ENCODE results near the gene SLC66A3. TPM values are rescaled to one million over a fixed set of nuclear protein-coding genes. Genes with fewer than 3 reads are reported as not detected.
A peak's percentile ranks its signal among the peaks of the same experiment; 100 is the strongest.

SLC66A3 gene
- total RNA-seq, 1 donor, result 68.8 TPM

DNA sequence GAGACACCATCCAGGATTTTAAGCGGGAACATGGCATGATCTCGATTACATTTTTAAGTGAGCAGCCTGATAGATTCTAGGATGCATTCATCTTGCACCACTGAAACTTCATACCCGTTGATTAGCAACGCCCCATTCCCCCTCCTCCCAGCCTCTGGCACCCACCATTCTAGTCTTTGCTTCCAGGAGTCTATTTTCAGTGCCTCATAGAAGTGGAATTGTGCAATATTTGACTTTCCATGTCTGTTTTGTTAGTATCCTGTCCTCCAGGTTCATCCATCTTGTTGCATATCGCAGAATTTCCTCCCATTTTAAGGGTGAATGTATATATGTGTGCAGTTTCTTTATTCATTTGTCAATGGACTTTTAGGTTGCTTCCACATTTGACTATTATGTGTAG is 20.9 kb upstream of the SLC66A3 start:
- Histone ChIP-seq H3K4me3 (ENCODE audit: insufficient read depth, low read length) (no peak overlapping the region), H4K20me1 (ENCODE audit: insufficient read depth, low read length) (no peaks in the 10 kb centered on the region), H3K4me2 (ENCODE audit: insufficient read depth, low read length) (no peak overlapping the region), H3K36me3 (ENCODE audit: insufficient read depth, low read length) (no peaks in the 10 kb centered on the region), H3K4me1 (ENCODE audit: insufficient read depth, low read length) (peaks cover 16% of the 10 kb centered on the region), H3K27me3 (ENCODE audit: insufficient read depth, low read length) (peaks cover 9% of the 10 kb centered on the region), H3K27ac (ENCODE audit: low read depth, low read length) (no peak overlapping the region), H3K79me2 (ENCODE audit: insufficient read depth, low read length) (no peaks in the 10 kb centered on the region), H3K9me3 (ENCODE audit: low read depth, low read length) (no peaks in the 10 kb centered on the region), H2AFZ (ENCODE audit: low read length) (no peak overlapping the region)
- TF ChIP-seq, protein P1, sequence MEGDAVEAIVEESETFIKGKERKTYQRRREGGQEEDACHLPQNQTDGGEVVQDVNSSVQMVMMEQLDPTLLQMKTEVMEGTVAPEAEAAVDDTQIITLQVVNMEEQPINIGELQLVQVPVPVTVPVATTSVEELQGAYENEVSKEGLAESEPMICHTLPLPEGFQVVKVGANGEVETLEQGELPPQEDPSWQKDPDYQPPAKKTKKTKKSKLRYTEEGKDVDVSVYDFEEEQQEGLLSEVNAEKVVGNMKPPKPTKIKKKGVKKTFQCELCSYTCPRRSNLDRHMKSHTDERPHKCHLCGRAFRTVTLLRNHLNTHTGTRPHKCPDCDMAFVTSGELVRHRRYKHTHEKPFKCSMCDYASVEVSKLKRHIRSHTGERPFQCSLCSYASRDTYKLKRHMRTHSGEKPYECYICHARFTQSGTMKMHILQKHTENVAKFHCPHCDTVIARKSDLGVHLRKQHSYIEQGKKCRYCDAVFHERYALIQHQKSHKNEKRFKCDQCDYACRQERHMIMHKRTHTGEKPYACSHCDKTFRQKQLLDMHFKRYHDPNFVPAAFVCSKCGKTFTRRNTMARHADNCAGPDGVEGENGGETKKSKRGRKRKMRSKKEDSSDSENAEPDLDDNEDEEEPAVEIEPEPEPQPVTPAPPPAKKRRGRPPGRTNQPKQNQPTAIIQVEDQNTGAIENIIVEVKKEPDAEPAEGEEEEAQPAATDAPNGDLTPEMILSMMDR (IDR thresholded peaks at IDR 0.05; ENCODE audit: extremely low read depth, low read depth, low read length), result no peak
- DNase-seq (ENCODE audit: insufficient read length, low spot score, missing footprints), result no peak

DNA sequence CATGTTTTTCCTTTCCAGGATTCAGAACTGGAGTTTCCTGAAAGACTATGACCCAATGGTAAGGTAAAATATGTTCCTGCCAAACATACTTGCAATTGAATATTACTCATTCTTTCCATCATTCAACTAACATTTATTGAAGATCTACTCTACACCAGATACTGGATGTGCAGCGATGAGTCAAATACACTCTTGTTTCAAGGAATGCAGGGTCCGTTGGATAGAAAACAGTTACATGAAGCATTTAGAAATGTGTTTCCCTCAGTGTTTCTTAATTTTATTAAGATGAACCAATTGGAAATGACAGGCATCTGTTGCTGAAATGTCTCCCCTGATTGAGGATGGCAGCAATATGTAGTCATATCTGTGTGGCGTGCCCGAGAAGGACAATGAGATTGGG is 14.8 kb upstream of the SLC66A3 start:
- peak; percentile 89 for DNase-seq (ENCODE audit: insufficient read length, low spot score, missing footprints)
- H4K20me1 ChIP-seq (ENCODE audit: insufficient read depth, low read length), result no peaks in the 10 kb centered on the region
- no peak overlapping the region for H3K4me3 ChIP-seq (ENCODE audit: insufficient read depth, low read length)
- H3K36me3 ChIP-seq (ENCODE audit: insufficient read depth, low read length), result no peaks in the 10 kb centered on the region
- H3K27me3 ChIP-seq (ENCODE audit: insufficient read depth, low read length), result peaks cover 17% of the 10 kb centered on the region
- H3K4me2 ChIP-seq (ENCODE audit: insufficient read depth, low read length), result no peak overlapping the region
- TF ChIP-seq, protein P1 (IDR thresholded peaks at IDR 0.05; ENCODE audit: extremely low read depth, low read depth, low read length), result no peak
- no peaks in the 10 kb centered on the region for H3K79me2 ChIP-seq (ENCODE audit: insufficient read depth, low read length)
- H3K4me1 ChIP-seq (ENCODE audit: insufficient read depth, low read length), result no peaks in the 10 kb centered on the region
- H3K9me3 ChIP-seq (ENCODE audit: low read depth, low read length), result no peaks in the 10 kb centered on the region
- H2AFZ ChIP-seq (ENCODE audit: low read length), result no peak overlapping the region
- H3K27ac ChIP-seq (ENCODE audit: low read depth, low read length), result no peak overlapping the region

DNA sequence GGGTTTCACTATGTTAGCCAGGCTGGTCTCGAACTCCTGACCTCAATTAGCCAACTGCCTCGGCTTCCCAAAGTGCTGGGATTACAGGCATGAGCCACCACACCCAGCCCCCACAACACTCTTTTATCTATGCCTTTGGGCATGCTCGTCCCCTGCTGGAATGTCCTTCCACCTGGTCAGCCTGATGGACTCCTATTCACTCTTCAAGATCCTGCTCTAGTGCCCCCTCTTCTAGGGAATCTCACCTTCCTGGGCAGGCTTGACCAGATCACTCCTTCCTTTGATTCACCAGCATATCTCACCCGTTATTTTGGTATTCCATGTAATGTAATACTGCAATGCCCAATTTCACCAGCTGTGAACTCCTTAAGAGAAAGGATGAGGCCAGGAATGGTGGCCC is 13.9 kb upstream of the SLC66A3 start:
- TF ChIP-seq, protein P1 (IDR thresholded peaks at IDR 0.05; ENCODE audit: extremely low read depth, low read depth, low read length), result no peak
- Histone ChIP-seq H3K4me1 (ENCODE audit: insufficient read depth, low read length) (no peaks in the 10 kb centered on the region), H3K36me3 (ENCODE audit: insufficient read depth, low read length) (no peaks in the 10 kb centered on the region), H3K27ac (ENCODE audit: low read depth, low read length) (no peak overlapping the region), H3K4me2 (ENCODE audit: insufficient read depth, low read length) (no peak overlapping the region), H3K79me2 (ENCODE audit: insufficient read depth, low read length) (no peaks in the 10 kb centered on the region), H2AFZ (ENCODE audit: low read length) (no peak overlapping the region), H3K4me3 (ENCODE audit: insufficient read depth, low read length) (no peak overlapping the region), H3K9me3 (ENCODE audit: low read depth, low read length) (no peaks in the 10 kb centered on the region), H4K20me1 (ENCODE audit: insufficient read depth, low read length) (no peaks in the 10 kb centered on the region), H3K27me3 (ENCODE audit: insufficient read depth, low read length) (peaks cover 17% of the 10 kb centered on the region)
- peak; percentile 14 for DNase-seq (ENCODE audit: insufficient read length, low spot score, missing footprints)

DNA sequence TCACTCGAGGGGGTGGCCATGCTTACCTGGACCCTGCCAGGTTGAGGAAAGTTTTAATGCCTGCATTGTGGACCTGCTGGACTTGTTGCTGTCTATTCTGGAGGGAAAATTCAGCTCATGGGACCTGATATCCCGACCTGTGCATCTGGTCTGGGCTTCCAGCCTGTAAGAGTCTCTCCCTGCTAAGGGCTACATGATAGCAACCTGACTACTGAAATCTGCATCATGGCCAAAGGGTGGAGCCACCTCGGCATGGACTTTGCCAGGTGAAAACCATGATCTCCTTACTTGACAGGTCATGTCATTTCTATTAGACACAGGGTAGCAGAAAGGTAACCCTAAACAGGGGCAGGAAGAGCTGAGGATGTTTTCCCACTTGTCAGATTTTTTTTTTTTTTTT is 12.9 kb upstream of the SLC66A3 start:
- peak; percentile 49 for DNase-seq (ENCODE audit: insufficient read length, low spot score, missing footprints)
- no peaks in the 10 kb centered on the region for H3K9me3 ChIP-seq (ENCODE audit: low read depth, low read length)
- no peak overlapping the region for H3K27ac ChIP-seq (ENCODE audit: low read depth, low read length)
- H3K79me2 ChIP-seq (ENCODE audit: insufficient read depth, low read length), result no peaks in the 10 kb centered on the region
- peaks cover 15% of the 10 kb centered on the region for H3K27me3 ChIP-seq (ENCODE audit: insufficient read depth, low read length)
- no peak overlapping the region for H2AFZ ChIP-seq (ENCODE audit: low read length)
- no peaks in the 10 kb centered on the region for H4K20me1 ChIP-seq (ENCODE audit: insufficient read depth, low read length)
- no peak overlapping the region for H3K4me3 ChIP-seq (ENCODE audit: insufficient read depth, low read length)
- no peak overlapping the region for H3K4me2 ChIP-seq (ENCODE audit: insufficient read depth, low read length)
- TF ChIP-seq, protein P1 (IDR thresholded peaks at IDR 0.05; ENCODE audit: extremely low read depth, low read depth, low read length), result no peak
- H3K4me1 ChIP-seq (ENCODE audit: insufficient read depth, low read length), result no peaks in the 10 kb centered on the region
- no peaks in the 10 kb centered on the region for H3K36me3 ChIP-seq (ENCODE audit: insufficient read depth, low read length)
